ENCODE results near the gene NOS3.

GRCh38 chr7:151005566-151005965 is 14.7 kb downstream of the NOS3 start:
- TF ChIP-seq CTCF (IDR thresholded peaks at IDR 0.05) (no peak), POLR2A (IDR thresholded peaks at IDR 0.05) (no peak)
